H1 (cell line): ENCODE results near the gene KRTAP10-5. TPM values are rescaled to one million over a fixed set of nuclear protein-coding genes. Genes with fewer than 3 reads are reported as not detected.

Source experiments
- CTCF ChIA-PET: fragments of 300-600 bp; sonication (Branson Sonifier 250); formaldehyde crosslinking; loops from one replicate; lab custom pipeline; 2021; ENCODE audit not compliant: partially characterized antibody; lab: Charles Lee
- POLR2A ChIA-PET: fragments of 300-600 bp; sonication (Branson Sonifier 250); formaldehyde crosslinking; loops from one replicate; lab custom pipeline; 2021; ENCODE audit warnings: inconsistent platforms; ENCODE audit not compliant: partially characterized antibody; lab: Charles Lee
- DNase-seq, 2 experiments: peaks; one replicate each; pipeline versions ENCODE4 v3.0.0 to v3.0.0-alpha.2; 2010 to 2022; ENCODE audit warnings: low spot score in 2 of 2, low read depth in 1 of 2, mixed read lengths in 1 of 2
- FAIRE-seq: peaks from 2 replicates; lab custom pipeline; 2011; peaks lifted over from hg19 to GRCh38; lab: Jason Lieb, UNC
- H2AFZ ChIP-seq: 2 replicates; pipeline ENCODE4 v1.8.1; 2012; ENCODE audit warnings: low read length, inconsistent platforms
- H2AK5ac ChIP-seq: 2 replicates; pipeline ENCODE4 v1.6.1; 2013; ENCODE audit warnings: low read depth, low read length
- H2BK120ac ChIP-seq: replicated peaks from 2 replicates; pipeline ENCODE3; 2013; ENCODE audit warnings: low read depth, low read length, inconsistent platforms
- H2BK12ac ChIP-seq: 2 replicates; pipeline ENCODE4 v1.6.1; 2013; ENCODE audit warnings: low read depth, low read length
- H2BK15ac ChIP-seq: 2 replicates; pipeline ENCODE4 v1.6.1; 2013; ENCODE audit warnings: low read length
- H2BK20ac ChIP-seq: 2 replicates; pipeline ENCODE4 v1.6.1; 2013; ENCODE audit warnings: low read length
- H2BK5ac ChIP-seq: 2 replicates; pipeline ENCODE4 v1.6.1; 2013; ENCODE audit warnings: low read depth, low read length
- H3K14ac ChIP-seq: 2 replicates; pipeline ENCODE4 v1.6.1; 2013; ENCODE audit warnings: inconsistent platforms; ENCODE audit not compliant: insufficient read length
- H3K18ac ChIP-seq: 2 replicates; pipeline ENCODE4 v1.6.1; 2013; ENCODE audit warnings: low read length; ENCODE audit errors: extremely low read depth
- H3K23ac ChIP-seq: 2 replicates; pipeline ENCODE4 v1.6.1; 2013; ENCODE audit warnings: inconsistent platforms; ENCODE audit not compliant: insufficient read length
- H3K23me2 ChIP-seq: 2 replicates; pipeline ENCODE4 v1.6.1; 2013; ENCODE audit warnings: low read depth, low read length
- H3K27ac ChIP-seq: 2 replicates; pipeline ENCODE4 v1.6.1; 2011; ENCODE audit warnings: low read depth, low read length, inconsistent platforms
- H3K27me3 ChIP-seq, 4 experiments: replicated peaks in 1 of 4; 1 replicate in 1 of 4; 2 replicates in 3 of 4; pipeline versions ENCODE4 v1.6.1 to v1.8.1; 2011 to 2013; ENCODE audit warnings: low read length in 3 of 4, mild to moderate bottlenecking in 3 of 4, inconsistent platforms in 2 of 4, mixed read lengths in 2 of 4, moderate library complexity in 1 of 4; ENCODE audit not compliant: control insufficient read depth in 3 of 4, insufficient read depth in 3 of 4; ENCODE audit errors: extremely low read depth in 1 of 4
- H3K36me3 ChIP-seq, 4 experiments: 2 replicates each; pipeline versions ENCODE4 v1.6.1 to v1.8.1; 2011 to 2013; ENCODE audit warnings: mild to moderate bottlenecking in 4 of 4, low read length in 3 of 4, moderate library complexity in 2 of 4, control low read depth in 1 of 4, inconsistent platforms in 1 of 4; ENCODE audit not compliant: insufficient read depth in 4 of 4, control insufficient read depth in 2 of 4
- H3K4ac ChIP-seq: replicated peaks from 2 replicates; pipeline ENCODE3; 2013; ENCODE audit warnings: low read length, low read depth, mixed read lengths, inconsistent platforms; ENCODE audit not compliant: insufficient read length
- H3K4me1 ChIP-seq, 4 experiments: replicated peaks in 1 of 4; 1 replicate in 1 of 4; 2 replicates in 3 of 4; pipeline versions ENCODE4 v1.6.1 to v1.8.1; 2011 to 2013; ENCODE audit warnings: low read length in 3 of 4, inconsistent platforms in 2 of 4, mixed read lengths in 1 of 4; ENCODE audit not compliant: insufficient read depth in 4 of 4, control insufficient read depth in 3 of 4
- H3K4me2 ChIP-seq, 2 experiments: 2 replicates each; pipeline versions ENCODE4 v1.6.1 to v1.8.1; 2011 to 2013; ENCODE audit warnings: low read depth in 2 of 2, low read length in 2 of 2, control low read depth in 1 of 2, inconsistent platforms in 1 of 2, mild to moderate bottlenecking in 1 of 2; ENCODE audit not compliant: insufficient read depth in 1 of 2
- H3K4me3 ChIP-seq, 4 experiments: fragments of 200-600, 300-600 bp in 1 of 4; sonication (generic), shearing (Covaris generic), sonication (Bioruptor Twin) in 1 of 4; 2 replicates each; pipeline versions ENCODE4 v1.5.1 to v1.8.1; 2011 to 2016; ENCODE audit warnings: low read length in 4 of 4, low read depth in 3 of 4, control low read depth in 2 of 4, inconsistent platforms in 2 of 4, mild to moderate bottlenecking in 2 of 4, mixed read lengths in 1 of 4, moderate library complexity in 1 of 4; ENCODE audit not compliant: insufficient read depth in 2 of 4; ENCODE audit errors: extremely low read depth in 1 of 4
- H3K56ac ChIP-seq: replicated peaks from 2 replicates; pipeline ENCODE3; 2013; ENCODE audit warnings: low read depth, mild to moderate bottlenecking, mixed read lengths, low read length, inconsistent platforms; ENCODE audit not compliant: insufficient read length
- H3K79me1 ChIP-seq: 2 replicates; pipeline ENCODE4 v1.6.1; 2013; ENCODE audit warnings: low read depth, low read length, control low read depth
- H3K79me2 ChIP-seq, 2 experiments: 2 replicates each; pipeline versions ENCODE4 v1.6.1 to v1.8.1; 2012 to 2013; ENCODE audit warnings: low read length in 2 of 2, mild to moderate bottlenecking in 2 of 2, inconsistent platforms in 1 of 2; ENCODE audit not compliant: insufficient read depth in 2 of 2, control insufficient read depth in 1 of 2
- H3K9ac ChIP-seq, 4 experiments: replicated peaks in 1 of 4; 1 replicate in 1 of 4; 2 replicates in 3 of 4; pipeline versions ENCODE4 v1.6.1 to v1.8.1; 2011 to 2013; ENCODE audit warnings: low read depth in 3 of 4, low read length in 3 of 4, control low read depth in 2 of 4, mild to moderate bottlenecking in 2 of 4, moderate library complexity in 2 of 4, inconsistent platforms in 1 of 4; ENCODE audit errors: extremely low read depth in 1 of 4
- H3K9me3 ChIP-seq, 2 experiments: 2 replicates each; pipeline versions ENCODE4 v1.6.1 to v1.8.1; 2012 to 2013; ENCODE audit warnings: mild to moderate bottlenecking in 2 of 2, moderate library complexity in 2 of 2, control low read depth in 1 of 2, inconsistent platforms in 1 of 2, low read depth in 1 of 2, low read length in 1 of 2, mixed read lengths in 1 of 2; ENCODE audit not compliant: insufficient read depth in 2 of 2
- H4K20me1 ChIP-seq, 2 experiments: replicated peaks in 1 of 2; 2 replicates each; pipeline versions ENCODE3 to v1.8.1; 2011 to 2013; ENCODE audit warnings: inconsistent platforms in 2 of 2, low read length in 2 of 2, mild to moderate bottlenecking in 1 of 2; ENCODE audit not compliant: insufficient read depth in 2 of 2, control insufficient read depth in 1 of 2
- H4K5ac ChIP-seq: 2 replicates; pipeline ENCODE4 v1.6.1; 2013; ENCODE audit warnings: low read length, low read depth, mixed read lengths, inconsistent platforms; ENCODE audit not compliant: insufficient read length
- H4K8ac ChIP-seq: 2 replicates; pipeline ENCODE4 v1.8.0; 2013; ENCODE audit warnings: mild to moderate bottlenecking, moderate library complexity, low read length, inconsistent platforms; ENCODE audit not compliant: insufficient read depth; ENCODE audit errors: extremely low read depth
- H4K91ac ChIP-seq: replicated peaks from 2 replicates; pipeline ENCODE3; 2013; ENCODE audit warnings: low read length, mixed read lengths, inconsistent platforms; ENCODE audit not compliant: insufficient read length
- WGBS, 2 experiments: shearing (Covaris generic) in 1 of 2; methylation state at CpG; one replicate each; pipeline versions ENCODE4 v1.1.6 to v1.1.7; 2013 to 2015; ENCODE audit warnings: low lambda C conversion rate in 2 of 2, mixed read lengths in 2 of 2, inconsistent platforms in 1 of 2, low coverage in 1 of 2, missing lambda C conversion rate in 1 of 2; ENCODE audit not compliant: insufficient replicate concordance in 2 of 2, insufficient coverage in 1 of 2, insufficient read length in 1 of 2; ENCODE audit errors: extremely low coverage in 1 of 2, missing lambda C conversion rate in 1 of 2; 5-methylcytosine and 5-hydroxymethylcytosine counted together
- polyA plus RNA-seq, 7 experiments: library from polyadenylated mRNA; depleted of rRNA in 3 of 7; stranded (reverse) in 5 of 7; unstranded in 2 of 7; fragments of >200 nt in 5 of 7; fragments of 200-250 nt in 2 of 7; gene quantifications; 1 replicate in 5 of 7; 2 replicates in 1 of 7; 4 replicates in 1 of 7; pipeline versions ENCODE4 v1.2.1 to v1.2.3, GENCODE V29; 2011 to 2013; ENCODE audit warnings: missing spikeins in 2 of 7, mixed read lengths in 2 of 7
- total RNA-seq: library from RNA; stranded (reverse); fragmentation: NEBNext Ultra II Directional; extraction: Animal tissue kit (Norgen Biotek cat#: 25700); gene quantifications from 2 replicates; pipeline ENCODE4 v1.2.1, GENCODE V29; 2021

Gene KRTAP10-5
- total and polyA plus RNA-seq, 2 of the 8 experiments (the other 6 are each of a cell fraction or from before 2014, with no cell fraction given): 0.09 TPM; not detected in 1

DNA sequence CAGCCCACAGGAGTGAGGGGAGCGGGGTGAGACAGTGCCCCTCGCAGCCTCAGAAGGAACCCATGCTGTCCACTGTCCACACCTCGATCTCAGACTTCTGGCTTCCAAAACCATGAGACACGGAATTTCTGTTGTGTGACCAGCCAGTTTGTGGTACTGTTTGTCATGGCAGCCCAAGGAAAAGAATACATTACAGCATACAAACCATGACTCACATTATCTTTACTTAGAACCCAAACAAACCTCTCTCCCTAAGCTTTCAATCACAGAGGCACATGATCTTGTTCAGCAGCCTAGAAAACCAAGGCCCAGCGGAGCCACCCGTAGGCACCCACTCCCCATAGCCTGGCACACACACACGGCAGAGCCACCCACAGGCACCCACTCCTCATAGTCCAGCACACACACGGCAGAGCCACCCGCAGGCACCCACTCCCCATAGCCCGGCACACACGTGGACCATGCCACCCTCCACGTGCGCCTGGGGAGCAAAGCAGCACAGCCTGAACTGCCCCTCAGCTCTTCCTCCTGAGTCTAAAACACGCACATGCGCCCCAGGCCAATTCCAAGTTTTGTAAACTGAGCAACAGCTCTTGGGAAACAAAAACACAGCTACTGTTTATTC lies 7.3 kb downstream of the KRTAP10-5 start:
- H3K4ac ChIP-seq: no peak overlapping the region
- H3K27ac ChIP-seq: no peak overlapping the region; the same call in 1 of the 2 replicates
- no peak overlapping the region for H2BK20ac ChIP-seq
- H3K27me3 ChIP-seq: no peaks in the 10 kb centered on the region; a peak in 1 of 7 replicates
- H3K79me1 ChIP-seq: no peaks in the 10 kb centered on the region
- H2BK12ac ChIP-seq: no peak overlapping the region
- no peak overlapping the region for H2AK5ac ChIP-seq
- H4K8ac ChIP-seq: no peak overlapping the region
- H3K4me2 ChIP-seq: no peak overlapping the region
- DNase-seq (peak in 1 of 2 experiments; percentile 35), FAIRE-seq (no peak)
- H3K4me3 ChIP-seq: no peak overlapping the region
- no peak overlapping the region for H3K9ac ChIP-seq
- H2AFZ ChIP-seq: no peak overlapping the region
- H2BK5ac ChIP-seq: no peak overlapping the region
- POLR2A ChIA-PET: interaction anchor here (0.9 kb wide), 1 partner anchor 122 kb away, joined by 4 read pairs; no protein-coding TSS in a partner anchor
- no peak overlapping the region for H4K91ac ChIP-seq
- H3K18ac ChIP-seq: no peak overlapping the region
- H3K14ac ChIP-seq: no peak overlapping the region
- peaks cover 13% of the 10 kb centered on the region in 2 experiments; a peak in 3 of 4 replicates for H3K9me3 ChIP-seq
- 88% methylated on average over 15 of the region's 15 CpGs; no CpG with 5 or more reads in 1 of the 2 experiments for WGBS, 2 experiments
- peaks cover 0 to 11% (median 0%) of the 10 kb centered on the region in 4 experiments; a peak in 1 of 7 replicates for H3K4me1 ChIP-seq
- CTCF ChIA-PET: interaction anchor here (0.9 to 1.7 kb wide), 3 partner anchors 20 to 221 kb away, joined by 3 to 4 read pairs (median 3); no protein-coding TSS in a partner anchor
- no peak overlapping the region for H2BK120ac ChIP-seq
- no peaks in the 10 kb centered on the region for H4K20me1 ChIP-seq
- no peaks in the 10 kb centered on the region for H3K79me2 ChIP-seq
- no peak overlapping the region for H3K56ac ChIP-seq
- H3K36me3 ChIP-seq: no peaks in the 10 kb centered on the region
- H3K23ac ChIP-seq: no peak overlapping the region
- H3K23me2 ChIP-seq: no peaks in the 10 kb centered on the region; the same call in 1 of the 2 replicates
- H2BK15ac ChIP-seq: 0 out of 2 replicates have a peak overlapping the region, but pooled peaks have one; percentile 5
- no peak overlapping the region for H4K5ac ChIP-seq
